Measurements from ENCODE around the gene PHF5A. TPM values are rescaled to one million over a fixed set of nuclear protein-coding genes. Genes with fewer than 3 reads are reported as not detected.

The PHF5A gene
- total RNA-seq, 1 donor from 2014 or later, result 23.9 TPM

GRCh38 chr22:41485033-41485432 is 16.5 kb upstream of the PHF5A start:
- no peaks in the 10 kb centered on the region for H3K36me3 ChIP-seq
- no peak for DNase-seq
- peak overlapping the region; percentile 76 for H3K27ac ChIP-seq (replicated peaks)
- H3K9me3 ChIP-seq (replicated peaks), result no peaks in the 10 kb centered on the region
- TF ChIP-seq CTCF (IDR thresholded peaks at IDR 0.05; ENCODE audit: borderline replicate concordance), result no peak
- H3K27me3 ChIP-seq (ENCODE audit: low read depth), result no peaks in the 10 kb centered on the region
- peaks cover 100% of the 10 kb centered on the region for H3K4me1 ChIP-seq
- intact Hi-C loops (cut with micrococcal nuclease), result no loop called here
- no peak overlapping the region for H3K4me3 ChIP-seq

GRCh38 chr22:41482319-41482935 is 13.9 kb upstream of the PHF5A start:
- intact Hi-C loops (cut with micrococcal nuclease), result no loop called here
- no peak for DNase-seq
- peaks cover 11% of the 10 kb centered on the region for H3K36me3 ChIP-seq
- peaks cover 100% of the 10 kb centered on the region for H3K4me1 ChIP-seq
- H3K4me3 ChIP-seq, result peak overlapping the region; percentile 33
- H3K27me3 ChIP-seq (ENCODE audit: low read depth), result no peaks in the 10 kb centered on the region
- TF ChIP-seq CTCF (IDR thresholded peaks at IDR 0.05; ENCODE audit: borderline replicate concordance), result no peak
- no peaks in the 10 kb centered on the region for H3K9me3 ChIP-seq (replicated peaks)
- H3K27ac ChIP-seq (replicated peaks), result peak overlapping the region; percentile 76

GRCh38 chr22:41481925-41482318 is 13.4 kb upstream of the PHF5A start:
- peak overlapping the region; percentile 33 for H3K4me3 ChIP-seq
- H3K9me3 ChIP-seq (replicated peaks), result no peaks in the 10 kb centered on the region
- H3K27ac ChIP-seq (replicated peaks), result peak overlapping the region; percentile 76
- peaks cover 14% of the 10 kb centered on the region for H3K36me3 ChIP-seq
- intact Hi-C loops (cut with micrococcal nuclease), result no loop called here
- TF ChIP-seq CTCF (IDR thresholded peaks at IDR 0.05; ENCODE audit: borderline replicate concordance), result no peak
- no peak for DNase-seq
- H3K4me1 ChIP-seq, result peaks cover 100% of the 10 kb centered on the region
- no peaks in the 10 kb centered on the region for H3K27me3 ChIP-seq (ENCODE audit: low read depth)

- H3K4me1 ChIP-seq, result peaks cover 100% of the 10 kb centered on the region
- no peaks in the 10 kb centered on the region for H3K27me3 ChIP-seq (ENCODE audit: low read depth)
- H3K9me3 ChIP-seq (replicated peaks), result no peaks in the 10 kb centered on the region
- TF ChIP-seq CTCF (IDR thresholded peaks at IDR 0.05; ENCODE audit: borderline replicate concordance), result no peak
- intact Hi-C loops (cut with micrococcal nuclease), result no loop called here
- peak; percentile 24 for DNase-seq
- H3K36me3 ChIP-seq, result peaks cover 14% of the 10 kb centered on the region
- H3K4me3 ChIP-seq, result peak overlapping the region; percentile 33
- H3K27ac ChIP-seq (replicated peaks), result peak overlapping the region; percentile 76
Observed at GRCh38 chr22:41481131-41481830, 12.8 kb upstream of the PHF5A start.

- Histone ChIP-seq H3K36me3 (peaks cover 14% of the 10 kb centered on the region), H3K9me3 (replicated peaks) (no peaks in the 10 kb centered on the region), H3K27me3 (ENCODE audit: low read depth) (no peaks in the 10 kb centered on the region), H3K27ac (replicated peaks) (peak overlapping the region; percentile 76), H3K4me3 (no peak overlapping the region), H3K4me1 (peaks cover 100% of the 10 kb centered on the region)
- intact Hi-C loops (cut with micrococcal nuclease), result no loop called here
- TF ChIP-seq CTCF (IDR thresholded peaks at IDR 0.05; ENCODE audit: borderline replicate concordance), result no peak
- DNase-seq, result no peak
Observed at GRCh38 chr22:41480397-41480735, 11.9 kb upstream of the PHF5A start.
